GM23338 (cell line): Measurements from ENCODE around the gene ALKBH8. TPM values are rescaled to one million over a fixed set of nuclear protein-coding genes. Genes with fewer than 3 reads are reported as not detected.

Experiments used
- EZH2phosphoT487 ChIP-seq: fragments of 200-600 bp; sonication (generic); IDR thresholded peaks from one replicate; pipeline ENCODE4 v1.8.1; 2018; ENCODE audit warnings: antibody characterized with exemption; ENCODE audit not compliant: unreplicated experiment
- POLR2AphosphoS5 ChIP-seq: IDR thresholded peaks from 2 replicates; pipeline ENCODE4 v1.6.1; 2016; ENCODE audit warnings: antibody characterized with exemption, low read depth
- REST ChIP-seq: IDR thresholded peaks from one replicate; pipeline ENCODE4 v1.6.1; 2018; ENCODE audit warnings: antibody characterized with exemption; ENCODE audit not compliant: unreplicated experiment
- polyA plus RNA-seq: library from polyadenylated mRNA; unstranded; fragments of >200 nt; fragmentation: Nextera tagmentation; extraction: Ambion mirVana; gene quantifications from 2 replicates; pipeline ENCODE4 v1.2.1, GENCODE V29; 2016
- total RNA-seq: library from RNA; depleted of rRNA; stranded (reverse); fragments of >200 nt; shearing (Covaris generic); gene quantifications from 2 replicates; pipeline ENCODE4 v1.2.3, GENCODE V29; 2014
- TF ChIP-seq, protein P1 (sequence below): fragments of 250-450 bp; sonication (Bioruptor Pico); IDR thresholded peaks from 2 replicates; pipeline ENCODE4 v1.5.0; 2020; ENCODE audit warnings: mild to moderate bottlenecking, moderate library complexity

Gene ALKBH8
- total and polyA plus RNA-seq, 2 experiments from 2014 or later: 8.9 to 14.2 TPM

DNA sequence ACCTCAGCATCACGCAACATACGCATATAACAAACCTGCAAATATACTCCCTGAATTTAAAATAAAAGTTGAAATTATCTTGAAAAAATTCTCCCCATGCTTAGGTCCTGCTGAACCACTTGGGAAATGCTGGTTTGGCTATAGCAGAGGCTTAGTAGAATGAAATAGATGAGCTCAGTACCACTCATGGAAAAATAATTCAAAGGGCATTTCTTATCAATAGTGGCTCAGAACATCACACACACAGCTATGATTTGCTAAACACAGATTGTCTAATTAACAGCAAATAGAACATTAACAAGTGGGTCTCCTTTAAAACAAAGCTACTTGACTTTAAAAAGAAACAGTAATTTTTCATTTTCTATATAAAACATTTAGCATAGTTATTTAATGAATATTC, 46.9 kb upstream of the ALKBH8 start (continued):
- TF ChIP-seq, protein P1, sequence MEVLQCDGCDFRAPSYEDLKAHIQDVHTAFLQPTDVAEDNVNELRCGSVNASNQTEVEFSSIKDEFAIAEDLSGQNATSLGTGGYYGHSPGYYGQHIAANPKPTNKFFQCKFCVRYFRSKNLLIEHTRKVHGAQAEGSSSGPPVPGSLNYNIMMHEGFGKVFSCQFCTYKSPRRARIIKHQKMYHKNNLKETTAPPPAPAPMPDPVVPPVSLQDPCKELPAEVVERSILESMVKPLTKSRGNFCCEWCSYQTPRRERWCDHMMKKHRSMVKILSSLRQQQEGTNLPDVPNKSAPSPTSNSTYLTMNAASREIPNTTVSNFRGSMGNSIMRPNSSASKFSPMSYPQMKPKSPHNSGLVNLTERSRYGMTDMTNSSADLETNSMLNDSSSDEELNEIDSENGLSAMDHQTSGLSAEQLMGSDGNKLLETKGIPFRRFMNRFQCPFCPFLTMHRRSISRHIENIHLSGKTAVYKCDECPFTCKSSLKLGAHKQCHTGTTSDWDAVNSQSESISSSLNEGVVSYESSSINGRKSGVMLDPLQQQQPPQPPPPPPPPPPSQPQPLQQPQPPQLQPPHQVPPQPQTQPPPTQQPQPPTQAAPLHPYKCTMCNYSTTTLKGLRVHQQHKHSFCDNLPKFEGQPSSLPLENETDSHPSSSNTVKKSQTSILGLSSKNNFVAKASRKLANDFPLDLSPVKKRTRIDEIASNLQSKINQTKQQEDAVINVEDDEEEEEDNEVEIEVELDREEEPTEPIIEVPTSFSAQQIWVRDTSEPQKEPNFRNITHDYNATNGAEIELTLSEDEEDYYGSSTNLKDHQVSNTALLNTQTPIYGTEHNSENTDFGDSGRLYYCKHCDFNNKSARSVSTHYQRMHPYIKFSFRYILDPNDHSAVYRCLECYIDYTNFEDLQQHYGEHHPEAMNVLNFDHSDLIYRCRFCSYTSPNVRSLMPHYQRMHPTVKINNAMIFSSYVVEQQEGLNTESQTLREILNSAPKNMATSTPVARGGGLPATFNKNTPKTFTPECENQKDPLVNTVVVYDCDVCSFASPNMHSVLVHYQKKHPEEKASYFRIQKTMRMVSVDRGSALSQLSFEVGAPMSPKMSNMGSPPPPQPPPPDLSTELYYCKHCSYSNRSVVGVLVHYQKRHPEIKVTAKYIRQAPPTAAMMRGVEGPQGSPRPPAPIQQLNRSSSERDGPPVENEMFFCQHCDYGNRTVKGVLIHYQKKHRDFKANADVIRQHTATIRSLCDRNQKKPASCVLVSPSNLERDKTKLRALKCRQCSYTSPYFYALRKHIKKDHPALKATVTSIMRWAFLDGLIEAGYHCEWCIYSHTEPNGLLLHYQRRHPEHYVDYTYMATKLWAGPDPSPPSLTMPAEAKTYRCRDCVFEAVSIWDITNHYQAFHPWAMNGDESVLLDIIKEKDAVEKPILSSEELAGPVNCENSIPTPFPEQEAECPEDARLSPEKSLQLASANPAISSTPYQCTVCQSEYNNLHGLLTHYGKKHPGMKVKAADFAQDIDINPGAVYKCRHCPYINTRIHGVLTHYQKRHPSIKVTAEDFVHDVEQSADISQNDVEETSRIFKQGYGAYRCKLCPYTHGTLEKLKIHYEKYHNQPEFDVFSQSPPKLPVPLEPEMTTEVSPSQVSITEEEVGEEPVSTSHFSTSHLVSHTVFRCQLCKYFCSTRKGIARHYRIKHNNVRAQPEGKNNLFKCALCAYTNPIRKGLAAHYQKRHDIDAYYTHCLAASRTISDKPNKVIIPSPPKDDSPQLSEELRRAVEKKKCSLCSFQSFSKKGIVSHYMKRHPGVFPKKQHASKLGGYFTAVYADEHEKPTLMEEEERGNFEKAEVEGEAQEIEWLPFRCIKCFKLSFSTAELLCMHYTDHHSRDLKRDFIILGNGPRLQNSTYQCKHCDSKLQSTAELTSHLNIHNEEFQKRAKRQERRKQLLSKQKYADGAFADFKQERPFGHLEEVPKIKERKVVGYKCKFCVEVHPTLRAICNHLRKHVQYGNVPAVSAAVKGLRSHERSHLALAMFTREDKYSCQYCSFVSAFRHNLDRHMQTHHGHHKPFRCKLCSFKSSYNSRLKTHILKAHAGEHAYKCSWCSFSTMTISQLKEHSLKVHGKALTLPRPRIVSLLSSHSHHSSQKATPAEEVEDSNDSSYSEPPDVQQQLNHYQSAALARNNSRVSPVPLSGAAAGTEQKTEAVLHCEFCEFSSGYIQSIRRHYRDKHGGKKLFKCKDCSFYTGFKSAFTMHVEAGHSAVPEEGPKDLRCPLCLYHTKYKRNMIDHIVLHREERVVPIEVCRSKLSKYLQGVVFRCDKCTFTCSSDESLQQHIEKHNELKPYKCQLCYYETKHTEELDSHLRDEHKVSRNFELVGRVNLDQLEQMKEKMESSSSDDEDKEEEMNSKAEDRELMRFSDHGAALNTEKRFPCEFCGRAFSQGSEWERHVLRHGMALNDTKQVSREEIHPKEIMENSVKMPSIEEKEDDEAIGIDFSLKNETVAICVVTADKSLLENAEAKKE (CRISPR knock-in tag): no peak
- TF ChIP-seq REST (no peak), EZH2phosphoT487 (no peak), POLR2AphosphoS5 (no peak)
